NCI-H146 treated with DMSO at 0.1 percent for 48 hours (cell line): ENCODE results near the gene SLC17A3.

ENCODE experiments used
- DNase-seq: peaks from one replicate; lab custom pipeline; 2025; ENCODE audit not compliant: unreplicated experiment; lab: John Stamatoyannopoulos, UW

SLC17A3 gene

GRCh38 chr6:25842526-25842925 lies 31.5 kb downstream of the SLC17A3 start:
- no peak for DNase-seq

GRCh38 chr6:25835442-25836283 lies 38.4 kb downstream of the SLC17A3 start:
- DNase-seq = no peak

- DNase-seq = no peak
Measured at GRCh38 chr6:25834950-25835349, 39.1 kb downstream of the SLC17A3 start.

GRCh38 chr6:25833136-25833535 lies 40.9 kb downstream of the SLC17A3 start:
- no peak for DNase-seq

- DNase-seq = no peak
Measured at GRCh38 chr6:25832670-25833069, 41.4 kb downstream of the SLC17A3 start.

- DNase-seq = no peak
Measured at GRCh38 chr6:25832307-25832662, 41.8 kb downstream of the SLC17A3 start.

GRCh38 chr6:25831532-25832306 lies 42.3 kb downstream of the SLC17A3 start, which contains the start of gene SLC17A1:
TSS of gene SLC17A1 (minus strand) at chr6:25832052. CDS start at chr6:25830557, 1,495 bp downstream.
- DNase-seq = no peak

- DNase-seq = no peak
Measured at GRCh38 chr6:25830458-25830857, 43.6 kb downstream of the SLC17A3 start.

- no peak for DNase-seq
Measured at GRCh38 chr6:25829375-25829774, 44.7 kb downstream of the SLC17A3 start.

- no peak for DNase-seq
Measured at GRCh38 chr6:25821341-25821740, 52.7 kb downstream of the SLC17A3 start.

- no peak for DNase-seq
Measured at GRCh38 chr6:25816252-25816651, 57.8 kb downstream of the SLC17A3 start.

GRCh38 chr6:25815194-25815593 lies 58.8 kb downstream of the SLC17A3 start:
- DNase-seq = no peak

GRCh38 chr6:25804804-25805203 lies 69.2 kb downstream of the SLC17A3 start:
- no peak for DNase-seq

- DNase-seq = no peak
Measured at GRCh38 chr6:25801436-25801835, 72.6 kb downstream of the SLC17A3 start.
